ENCODE measurements around the gene JUND.

GRCh38 chr19:18259893-18260292, 21.5 kb downstream of the JUND start:
- no peak for TF ChIP-seq CTCF (IDR thresholded peaks at IDR 0.05; ENCODE audit: insufficient read depth, low read depth, low read length)
- TF ChIP-seq EZH2 (IDR thresholded peaks at IDR 0.05; ENCODE audit: insufficient read depth, low read length): no peak

All from astrocyte (in vitro differentiated cells and primary cell).